SK-N-SH treated with all-trans-retinoic acid at 6 μM for 48 hours (cell line): ENCODE data around the gene ZXDC.

Source experiments
- ARNTL ChIP-seq: fragments of 450-650 bp; formaldehyde crosslinking; IDR thresholded peaks from 2 replicates; pipeline ENCODE4 v1.5.0; 2020; ENCODE audit warnings: low read depth, mild to moderate bottlenecking, moderate library complexity, borderline replicate concordance
- GLIS3 ChIP-seq: fragments of 250-450 bp; sonication (Bioruptor Pico); IDR thresholded peaks from 2 replicates; pipeline ENCODE4 v1.5.0; 2020; ENCODE audit warnings: mild to moderate bottlenecking, moderate library complexity
- OSR1 ChIP-seq: fragments of 250-450 bp; sonication (Bioruptor Pico); IDR thresholded peaks from 2 replicates; pipeline ENCODE4 v1.8.0; 2022; ENCODE audit warnings: moderate library complexity, mild to moderate bottlenecking, inconsistent platforms
- RARB ChIP-seq: fragments of 250-450 bp; sonication (Bioruptor Pico); IDR thresholded peaks from 2 replicates; pipeline ENCODE4 v1.8.0; 2021; ENCODE audit warnings: mild to moderate bottlenecking, moderate library complexity
- SNAI2 ChIP-seq: fragments of 250-450 bp; sonication (Bioruptor Pico); IDR thresholded peaks from 2 replicates; pipeline ENCODE4 v1.5.0; 2020; ENCODE audit warnings: mild to moderate bottlenecking, moderate library complexity
- ZFP30 ChIP-seq: fragments of 450-650 bp; formaldehyde crosslinking; IDR thresholded peaks from 2 replicates; pipeline ENCODE4 v1.5.0; 2022; ENCODE audit warnings: mild to moderate bottlenecking, moderate library complexity
- ZNF70 ChIP-seq: fragments of 450-650 bp; formaldehyde crosslinking; IDR thresholded peaks from 2 replicates; pipeline ENCODE4 v1.5.0; 2020; ENCODE audit warnings: mild to moderate bottlenecking, moderate library complexity
- TF ChIP-seq, protein P1 (sequence below): fragments of 250-450 bp; sonication (Bioruptor Pico); IDR thresholded peaks from 2 replicates; pipeline ENCODE4 v1.8.0; 2021; ENCODE audit warnings: low read depth, mild to moderate bottlenecking, moderate library complexity, borderline replicate concordance
- TF ChIP-seq, protein P2 (sequence below): fragments of 250-450 bp; sonication (Bioruptor Pico); IDR thresholded peaks from 2 replicates; pipeline ENCODE4 v1.8.0; 2020; ENCODE audit warnings: mild to moderate bottlenecking, moderate library complexity, borderline replicate concordance
- TF ChIP-seq, protein P3 (sequence below): fragments of 250-450 bp; sonication (Bioruptor Pico); IDR thresholded peaks from 2 replicates; pipeline ENCODE4 v1.5.1; 2020; ENCODE audit warnings: low read depth, mild to moderate bottlenecking, moderate library complexity

- TF ChIP-seq OSR1 (CRISPR knock-in tag) (no peak), ZNF70 (CRISPR knock-in tag) (no peak), SNAI2 (CRISPR knock-in tag) (no peak), ARNTL (CRISPR knock-in tag) (no peak), ZFP30 (no peak), RARB (no peak), GLIS3 (CRISPR knock-in tag) (no peak)
- TF ChIP-seq, protein P1, sequence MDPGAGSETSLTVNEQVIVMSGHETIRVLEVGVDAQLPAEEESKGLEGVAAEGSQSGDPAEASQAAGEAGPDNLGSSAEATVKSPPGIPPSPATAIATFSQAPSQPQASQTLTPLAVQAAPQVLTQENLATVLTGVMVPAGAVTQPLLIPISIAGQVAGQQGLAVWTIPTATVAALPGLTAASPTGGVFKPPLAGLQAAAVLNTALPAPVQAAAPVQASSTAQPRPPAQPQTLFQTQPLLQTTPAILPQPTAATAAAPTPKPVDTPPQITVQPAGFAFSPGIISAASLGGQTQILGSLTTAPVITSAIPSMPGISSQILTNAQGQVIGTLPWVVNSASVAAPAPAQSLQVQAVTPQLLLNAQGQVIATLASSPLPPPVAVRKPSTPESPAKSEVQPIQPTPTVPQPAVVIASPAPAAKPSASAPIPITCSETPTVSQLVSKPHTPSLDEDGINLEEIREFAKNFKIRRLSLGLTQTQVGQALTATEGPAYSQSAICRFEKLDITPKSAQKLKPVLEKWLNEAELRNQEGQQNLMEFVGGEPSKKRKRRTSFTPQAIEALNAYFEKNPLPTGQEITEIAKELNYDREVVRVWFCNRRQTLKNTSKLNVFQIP = no peak
- TF ChIP-seq, protein P2, sequence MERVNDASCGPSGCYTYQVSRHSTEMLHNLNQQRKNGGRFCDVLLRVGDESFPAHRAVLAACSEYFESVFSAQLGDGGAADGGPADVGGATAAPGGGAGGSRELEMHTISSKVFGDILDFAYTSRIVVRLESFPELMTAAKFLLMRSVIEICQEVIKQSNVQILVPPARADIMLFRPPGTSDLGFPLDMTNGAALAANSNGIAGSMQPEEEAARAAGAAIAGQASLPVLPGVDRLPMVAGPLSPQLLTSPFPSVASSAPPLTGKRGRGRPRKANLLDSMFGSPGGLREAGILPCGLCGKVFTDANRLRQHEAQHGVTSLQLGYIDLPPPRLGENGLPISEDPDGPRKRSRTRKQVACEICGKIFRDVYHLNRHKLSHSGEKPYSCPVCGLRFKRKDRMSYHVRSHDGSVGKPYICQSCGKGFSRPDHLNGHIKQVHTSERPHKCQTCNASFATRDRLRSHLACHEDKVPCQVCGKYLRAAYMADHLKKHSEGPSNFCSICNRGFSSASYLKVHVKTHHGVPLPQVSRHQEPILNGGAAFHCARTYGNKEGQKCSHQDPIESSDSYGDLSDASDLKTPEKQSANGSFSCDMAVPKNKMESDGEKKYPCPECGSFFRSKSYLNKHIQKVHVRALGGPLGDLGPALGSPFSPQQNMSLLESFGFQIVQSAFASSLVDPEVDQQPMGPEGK (CRISPR knock-in tag) = no peak
- TF ChIP-seq, protein P3, sequence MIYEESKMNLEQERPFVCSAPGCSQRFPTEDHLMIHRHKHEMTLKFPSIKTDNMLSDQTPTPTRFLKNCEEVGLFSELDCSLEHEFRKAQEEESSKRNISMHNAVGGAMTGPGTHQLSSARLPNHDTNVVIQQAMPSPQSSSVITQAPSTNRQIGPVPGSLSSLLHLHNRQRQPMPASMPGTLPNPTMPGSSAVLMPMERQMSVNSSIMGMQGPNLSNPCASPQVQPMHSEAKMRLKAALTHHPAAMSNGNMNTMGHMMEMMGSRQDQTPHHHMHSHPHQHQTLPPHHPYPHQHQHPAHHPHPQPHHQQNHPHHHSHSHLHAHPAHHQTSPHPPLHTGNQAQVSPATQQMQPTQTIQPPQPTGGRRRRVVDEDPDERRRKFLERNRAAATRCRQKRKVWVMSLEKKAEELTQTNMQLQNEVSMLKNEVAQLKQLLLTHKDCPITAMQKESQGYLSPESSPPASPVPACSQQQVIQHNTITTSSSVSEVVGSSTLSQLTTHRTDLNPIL = no peak
Measured at GRCh38 chr3:126481808-126482502, 6.3 kb upstream of the ZXDC start.
